ENCODE results near the gene PDCD1.
A peak's percentile ranks its signal among the peaks of the same experiment; 100 is the strongest.

The PDCD1 gene

DNA sequence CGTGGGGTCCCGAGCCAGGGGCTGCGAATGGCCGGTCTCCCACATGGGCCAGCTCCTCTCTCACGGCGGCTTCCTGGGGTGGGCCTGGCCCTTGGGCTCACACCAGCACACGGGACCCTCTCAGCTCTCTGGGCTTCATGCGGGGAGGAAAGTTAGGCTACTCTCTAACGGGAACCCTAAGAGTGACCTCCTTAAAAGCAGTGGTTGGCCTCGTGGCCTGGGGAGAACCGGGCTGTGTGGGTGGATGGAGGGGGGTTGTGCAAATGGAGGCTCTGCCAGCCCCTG is 36.7 kb upstream of the PDCD1 start:
- no peak for DNase-seq

DNA sequence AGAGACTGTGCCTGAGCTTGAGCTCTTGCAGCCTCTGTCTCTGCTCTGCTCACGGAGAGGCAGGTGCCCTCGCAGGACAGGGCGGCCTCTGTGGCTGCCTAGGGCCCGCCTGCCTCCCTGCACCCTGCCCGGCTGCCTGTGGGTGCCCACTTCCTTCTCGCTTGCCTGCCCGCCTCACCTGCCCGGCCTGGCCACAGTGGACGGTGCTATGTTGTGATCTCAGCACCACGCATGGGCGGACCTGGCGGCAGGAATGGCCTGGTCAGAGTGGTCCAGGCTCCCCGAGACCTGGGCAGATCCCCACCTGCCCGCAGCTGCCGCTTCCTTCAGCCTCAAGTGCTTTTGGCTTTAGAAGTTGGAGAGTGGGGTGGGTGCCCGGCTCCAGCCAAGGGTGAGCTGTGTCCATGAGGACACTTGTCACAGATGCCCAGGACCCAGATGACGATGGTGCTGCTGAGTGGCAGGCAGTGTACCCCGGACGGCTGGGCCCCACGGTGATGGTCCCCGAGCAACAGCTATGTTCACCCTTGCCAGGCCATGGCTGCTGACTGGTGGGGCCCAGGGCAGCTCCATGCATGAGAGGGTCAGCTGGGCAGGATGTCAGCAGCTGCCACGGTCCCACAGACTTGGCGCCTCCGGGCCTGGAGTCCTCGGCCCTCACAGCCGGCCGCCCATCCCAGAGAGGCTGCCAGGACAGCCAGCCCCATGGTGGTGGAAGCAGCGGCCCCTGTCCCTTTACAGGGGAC is 36.2 kb upstream of the PDCD1 start:
- DNase-seq: no peak

DNA sequence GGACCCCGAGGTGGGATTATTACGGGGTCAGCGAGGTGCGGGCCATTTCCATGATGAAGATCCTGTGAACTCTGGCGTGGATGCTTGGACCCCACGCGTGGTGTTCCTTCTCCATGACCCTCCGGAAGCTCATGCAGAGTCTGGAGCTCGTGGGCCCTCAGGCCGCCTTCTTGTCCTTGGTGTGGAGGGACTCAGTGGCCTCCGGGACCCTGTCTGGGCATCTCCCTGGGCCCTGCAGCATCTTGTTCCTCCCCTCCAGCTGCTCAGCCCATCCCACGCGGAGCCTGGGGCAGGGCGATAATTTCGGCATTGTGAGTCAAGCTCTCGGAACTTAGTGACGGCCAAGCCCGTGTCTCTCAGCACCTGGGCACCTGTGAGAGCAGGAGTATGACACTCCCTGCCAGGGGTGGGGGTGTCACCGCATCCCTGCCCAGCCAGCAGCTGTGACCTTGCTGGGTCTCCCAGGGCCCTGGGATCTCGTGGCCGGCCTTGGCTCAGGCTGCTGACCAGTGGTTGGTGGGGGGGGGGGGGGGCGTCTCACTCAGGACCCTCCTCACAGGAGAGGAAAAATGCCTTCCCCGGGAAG is 35.5 kb upstream of the PDCD1 start:
- no peak for DNase-seq

DNA sequence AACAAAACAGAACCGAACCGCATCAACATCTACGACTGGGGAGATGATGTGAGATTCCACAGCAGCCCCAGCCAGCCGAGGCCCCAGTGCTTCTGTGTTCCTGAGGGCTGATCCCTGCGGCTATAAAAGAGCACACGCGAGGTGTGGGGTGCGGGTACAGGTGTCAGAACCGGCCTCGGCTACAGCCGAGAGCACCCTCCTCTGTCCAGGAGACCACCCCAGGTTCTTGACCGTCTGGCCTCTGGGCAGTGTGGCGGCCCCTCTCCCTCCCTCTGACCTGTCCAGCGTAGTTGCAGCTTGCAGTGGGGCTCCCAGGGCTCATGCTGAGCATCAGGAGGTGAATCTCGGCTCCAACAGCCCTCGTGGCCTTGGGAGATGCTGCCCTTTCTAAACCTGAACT is 34.6 kb upstream of the PDCD1 start:
- no peak for DNase-seq

DNA sequence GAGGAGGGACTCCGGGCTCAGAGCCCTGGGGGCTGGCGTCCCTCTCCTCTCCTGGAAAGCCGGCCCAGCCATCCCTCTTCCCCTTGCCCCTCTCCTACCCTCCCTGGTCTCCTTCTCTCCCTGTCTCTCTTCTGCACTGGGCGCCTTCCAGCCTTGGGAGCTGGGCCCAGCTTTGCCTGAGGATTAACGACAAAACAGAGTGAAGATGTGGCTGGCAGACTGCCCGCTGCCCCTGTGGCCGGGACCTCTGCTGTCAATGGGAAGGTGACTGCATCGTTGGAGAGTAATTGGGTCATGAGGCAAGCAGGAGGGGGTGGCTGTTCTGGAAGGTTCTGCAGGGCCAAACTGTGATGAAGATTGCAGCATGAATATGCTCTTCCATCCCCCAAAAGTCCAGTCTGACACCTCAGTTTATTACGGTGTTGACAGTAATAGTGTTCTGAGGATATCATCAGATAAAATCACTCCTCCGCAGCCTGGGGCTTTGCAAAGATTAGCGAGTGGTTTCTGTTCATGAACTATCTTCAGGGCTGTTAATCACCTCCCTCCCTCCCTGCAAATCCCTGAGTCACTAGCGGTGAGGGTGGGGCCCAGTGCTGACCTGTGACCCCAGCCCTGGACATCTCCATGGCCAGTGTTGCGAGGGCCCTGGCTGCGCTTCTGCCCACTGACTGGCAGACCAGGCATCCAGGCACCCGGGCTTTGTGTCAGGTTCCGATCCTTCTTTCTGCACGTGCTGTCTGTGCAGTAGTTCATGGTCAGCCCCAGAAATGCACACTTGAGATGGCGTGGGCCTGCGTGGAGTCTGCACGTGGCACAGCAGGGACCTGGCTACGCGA is 33.8 kb upstream of the PDCD1 start:
- DNase-seq: no peak

DNA sequence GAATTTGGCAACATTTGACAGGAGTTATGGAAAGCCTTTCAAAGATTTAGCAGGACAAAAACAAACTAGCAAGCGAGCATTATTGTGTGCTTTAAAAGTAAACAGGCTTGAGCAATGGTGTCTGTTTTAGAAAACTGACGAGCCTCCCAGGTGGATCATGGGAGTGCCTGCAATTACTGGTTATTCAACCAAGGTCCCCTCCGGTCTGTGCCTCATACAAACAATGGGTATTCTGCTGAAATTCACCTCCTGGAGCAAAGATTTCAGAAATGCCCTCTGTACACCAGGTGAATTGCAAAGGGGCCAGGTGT is 33.2 kb upstream of the PDCD1 start:
- DNase-seq: no peak

DNA sequence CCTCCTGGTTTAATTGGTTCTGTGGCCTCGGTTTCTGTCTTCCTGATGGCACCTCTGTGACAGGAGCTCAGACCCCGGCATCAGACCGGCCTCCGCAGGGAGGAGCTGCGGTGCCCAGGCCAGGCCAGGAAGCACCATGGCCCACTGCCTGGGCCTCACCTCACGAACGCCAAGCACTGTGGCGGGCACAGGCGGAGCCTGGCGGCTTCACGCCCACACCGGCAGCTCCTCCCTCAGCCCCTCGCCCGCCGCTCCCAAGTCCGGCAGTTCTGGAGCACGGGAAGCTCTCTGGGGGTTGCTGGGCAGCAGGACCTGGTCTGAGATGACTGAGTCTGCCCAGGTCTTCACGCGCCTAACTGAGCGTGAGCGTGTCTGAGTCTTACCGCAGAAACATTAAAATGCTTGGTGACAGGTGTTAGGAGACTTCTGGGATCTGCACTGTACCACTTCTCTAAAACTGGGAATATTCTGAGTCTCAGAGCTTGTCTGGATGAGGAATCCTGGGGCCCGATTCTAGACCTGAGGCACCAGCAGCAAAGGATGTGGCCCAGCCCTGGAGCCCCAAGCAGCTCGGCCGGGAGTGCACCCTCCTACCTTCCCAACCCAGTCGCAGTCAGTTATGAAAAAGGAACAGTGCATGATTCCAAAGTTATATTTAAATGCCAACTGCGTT is 32.8 kb upstream of the PDCD1 start:
- DNase-seq: no peak

DNA sequence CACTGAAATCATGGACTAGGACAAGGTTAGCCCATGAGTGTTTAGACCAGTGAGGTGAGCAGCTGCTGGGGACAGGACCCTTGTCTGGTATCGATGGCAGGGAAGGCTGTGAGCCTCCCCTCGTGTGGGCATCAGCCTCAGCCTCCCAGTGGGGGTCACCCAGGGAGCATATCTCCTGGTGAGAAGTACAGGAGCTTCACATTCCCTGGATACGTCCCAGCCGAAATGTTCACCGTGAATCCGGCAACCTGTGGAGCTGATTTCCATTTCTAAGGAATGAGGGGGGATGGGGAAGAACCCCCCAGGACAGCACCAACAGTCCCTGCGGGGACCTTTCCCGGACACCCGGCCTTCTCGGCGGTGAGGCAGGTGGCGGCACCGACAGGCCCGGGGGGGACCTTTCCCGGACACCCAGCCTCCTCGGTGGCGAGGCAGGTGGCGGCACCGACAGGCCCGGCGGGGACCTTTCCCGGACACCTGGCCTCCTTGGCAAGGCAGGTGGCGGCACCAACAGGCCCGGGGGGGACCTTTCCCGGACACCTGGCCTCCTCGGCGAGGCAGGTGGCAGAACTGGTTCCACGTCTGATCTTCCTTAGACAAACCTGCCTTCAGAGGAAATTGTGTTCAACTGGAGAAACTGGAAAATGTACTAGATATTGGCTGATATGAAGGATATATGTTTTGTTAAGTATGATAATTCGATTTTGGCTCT is 32.0 kb upstream of the PDCD1 start:
- DNase-seq: no peak

DNA sequence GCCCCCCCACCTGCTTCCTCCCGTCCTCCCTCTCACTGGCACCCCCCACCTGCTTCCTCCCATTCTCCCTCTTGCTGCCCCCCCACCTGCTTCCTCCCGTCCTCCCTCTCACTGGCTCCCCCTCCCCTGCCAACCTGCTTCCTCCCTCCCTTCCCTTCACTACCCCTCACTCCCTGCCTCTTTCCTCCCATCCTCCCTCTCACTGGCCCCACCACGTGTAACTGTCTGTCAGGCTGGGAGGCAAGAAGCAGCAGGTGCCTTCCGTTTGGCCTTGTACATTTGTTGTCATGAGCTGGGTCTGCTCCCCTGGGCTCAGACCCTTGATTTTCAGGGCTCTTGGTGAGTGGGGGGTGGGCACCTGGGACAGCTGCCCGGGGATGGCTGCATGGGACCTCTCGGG is 29.9 kb upstream of the PDCD1 start:
- no peak for DNase-seq

DNA sequence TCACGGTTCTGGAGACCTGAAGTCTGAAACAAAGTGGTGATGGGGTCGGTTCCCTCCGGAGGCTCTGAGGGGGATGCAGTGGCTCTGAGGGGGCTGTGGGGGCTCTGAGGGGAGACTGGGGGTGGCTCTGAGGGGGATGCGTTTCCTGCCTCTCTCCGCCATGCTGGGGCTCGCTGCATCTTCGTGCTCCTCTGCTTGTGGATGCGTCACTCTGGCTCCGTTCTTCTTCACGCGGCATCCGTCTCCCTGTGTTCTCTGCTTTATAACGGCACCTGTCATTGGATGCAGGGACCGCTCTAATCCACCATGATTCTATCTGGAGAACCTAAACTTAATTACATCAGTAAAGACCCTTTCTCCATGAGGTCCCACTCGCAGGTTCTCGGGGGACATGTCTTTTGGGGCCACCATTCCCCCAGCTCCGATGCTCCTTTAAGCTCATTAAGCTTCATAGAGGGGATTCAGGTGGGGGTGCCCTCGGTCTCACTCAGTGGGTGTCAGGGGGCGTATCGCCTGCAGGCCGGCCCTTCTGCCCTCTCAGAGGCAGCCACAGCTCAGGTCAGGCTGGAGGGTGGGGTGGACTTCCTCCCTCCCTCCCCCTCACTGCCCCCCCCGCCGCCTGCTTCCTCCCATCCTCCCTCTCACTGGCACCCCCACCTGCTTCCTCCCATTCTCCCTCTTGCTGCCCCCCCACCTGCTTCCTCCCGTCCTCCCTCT is 29.3 kb upstream of the PDCD1 start:
- DNase-seq: no peak

DNA sequence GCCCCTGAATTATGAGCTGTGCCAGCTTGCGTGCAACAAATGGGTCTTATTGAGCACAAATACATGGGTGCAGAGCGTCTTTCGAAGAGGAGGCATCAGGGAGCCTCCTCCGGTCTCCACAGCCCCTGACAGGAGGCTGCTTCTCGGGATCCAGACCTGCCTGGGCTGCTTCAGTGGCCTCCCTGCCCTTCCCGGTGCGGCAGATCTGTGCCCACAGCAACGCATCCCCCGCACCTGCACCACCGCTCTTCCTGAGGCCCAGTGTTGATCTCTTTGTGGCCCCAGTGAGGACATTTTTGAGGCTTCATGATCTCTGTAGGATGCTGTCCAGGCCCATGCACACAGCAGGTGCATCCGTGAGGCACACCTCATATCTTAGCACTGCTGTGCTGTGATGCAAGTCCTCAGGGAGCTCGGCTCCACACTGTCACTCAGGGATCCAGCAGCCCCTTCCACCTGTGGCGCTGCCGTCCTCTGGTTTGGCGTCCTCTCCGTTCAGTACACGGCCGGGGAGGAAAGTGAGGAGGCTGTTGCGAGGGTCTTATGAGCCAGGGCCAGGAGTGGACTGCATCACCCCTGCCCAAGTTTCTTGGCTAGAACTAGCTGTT is 28.2 kb upstream of the PDCD1 start:
- no peak for DNase-seq

DNA sequence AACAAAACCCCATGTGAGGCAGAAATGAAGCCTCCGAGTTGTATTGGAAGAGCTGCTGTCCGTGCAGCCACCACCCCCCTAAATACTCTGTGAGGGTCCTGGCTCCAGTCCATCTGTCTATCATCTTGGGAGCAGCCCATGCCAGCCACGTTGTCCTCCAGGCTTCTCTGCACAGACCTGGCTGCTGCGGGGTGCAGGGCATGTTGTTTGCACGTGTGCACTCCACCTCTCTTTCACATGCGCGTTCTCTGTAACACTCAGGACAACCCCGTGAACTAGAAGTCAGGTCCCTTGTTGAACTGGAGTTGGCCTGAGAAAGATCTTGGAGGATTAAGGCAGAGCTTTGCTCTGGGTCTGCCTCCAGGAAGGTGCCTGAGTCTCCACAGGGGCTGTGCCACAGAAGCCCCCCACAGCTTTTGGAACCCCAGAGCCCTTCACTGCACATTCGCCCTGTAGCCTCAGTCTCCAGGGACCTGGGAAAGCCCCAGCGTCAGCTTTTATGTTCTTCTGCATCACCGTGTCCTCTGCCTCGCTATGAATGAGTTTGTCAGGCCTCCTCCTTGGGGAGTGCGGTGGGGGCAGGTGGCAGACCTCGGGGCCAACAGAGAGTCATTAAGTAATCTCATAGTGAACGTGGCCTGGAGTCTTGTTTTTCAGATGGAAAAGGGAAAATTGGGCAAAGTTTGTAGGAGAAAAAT is 27.4 kb upstream of the PDCD1 start:
- DNase-seq: no peak

DNA sequence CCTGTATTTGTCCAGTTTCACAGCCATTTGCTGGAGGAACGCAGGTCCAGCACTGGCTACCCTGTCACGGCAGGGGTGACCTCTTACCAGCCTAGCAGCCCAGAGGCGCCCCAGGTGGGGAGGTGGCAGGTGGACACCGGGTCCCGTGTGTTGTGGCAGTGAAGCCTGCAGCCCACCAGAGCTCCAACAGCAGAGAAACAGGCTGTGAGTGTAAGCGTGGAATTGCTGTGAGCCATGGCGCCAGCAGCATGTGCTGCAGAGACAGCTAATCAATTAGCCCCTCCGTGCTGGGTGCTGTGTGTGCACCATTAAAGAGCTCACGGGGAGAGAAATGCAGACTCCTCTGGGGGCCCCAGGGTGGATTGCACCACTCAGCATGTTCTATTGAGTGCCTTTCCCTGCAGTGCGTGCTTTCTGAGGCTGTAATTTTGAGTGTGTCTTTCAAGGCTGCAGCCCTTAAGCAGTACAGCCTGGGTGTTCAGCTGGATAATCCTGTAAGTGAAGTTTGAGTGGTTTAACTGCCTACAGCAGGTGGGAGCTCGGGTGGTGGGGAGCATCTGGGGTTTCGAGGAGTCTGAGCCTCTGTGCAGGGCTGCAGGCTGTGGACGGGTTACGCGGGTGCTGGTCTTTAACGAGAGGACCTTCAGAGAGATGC is 26.7 kb upstream of the PDCD1 start:
- DNase-seq: no peak

DNA sequence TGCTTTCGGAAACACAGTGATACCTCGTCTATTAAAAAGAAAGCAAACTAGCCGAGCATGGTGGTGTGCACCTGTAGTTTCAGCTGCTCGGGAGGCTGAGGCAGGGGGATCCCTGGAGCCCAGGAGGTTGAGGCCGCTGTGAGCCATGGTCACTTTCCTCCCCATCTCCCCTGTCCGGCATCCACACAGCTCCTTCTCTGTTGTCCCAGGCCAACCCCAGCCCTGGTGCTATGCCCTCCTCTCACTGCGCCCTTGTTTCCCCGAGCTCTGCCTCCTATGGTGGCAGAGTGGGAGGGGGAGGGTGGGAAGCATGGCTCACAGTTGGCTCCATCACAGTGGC is 26.2 kb upstream of the PDCD1 start:
- no peak for DNase-seq

DNA sequence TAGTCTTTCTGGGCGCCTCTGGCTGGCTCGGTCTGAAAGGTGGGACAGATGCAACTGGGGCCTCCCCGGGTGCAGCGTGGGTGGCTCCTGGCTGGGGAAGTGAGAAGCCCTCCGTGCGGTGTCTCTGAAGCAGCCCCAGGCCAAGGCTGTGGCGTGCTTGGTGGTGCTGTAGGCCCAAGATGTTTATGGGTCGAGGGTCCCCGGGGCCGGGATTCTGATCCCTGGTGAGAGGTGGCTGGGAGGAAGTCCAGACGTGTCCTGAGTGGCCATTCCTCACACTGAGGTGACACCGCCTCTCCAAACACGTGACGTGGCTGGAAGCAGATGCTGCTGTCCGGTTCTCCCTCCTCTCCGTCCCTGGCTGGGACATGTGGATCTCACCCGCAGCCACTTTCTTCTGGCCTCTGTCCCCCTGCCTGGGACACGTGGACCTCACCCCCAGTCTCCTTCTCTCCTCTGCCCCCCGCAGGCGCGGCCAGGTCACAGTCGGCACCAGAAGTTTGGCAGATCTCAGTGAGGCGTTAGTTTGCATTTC is 23.5 kb upstream of the PDCD1 start:
- no peak for DNase-seq

DNA sequence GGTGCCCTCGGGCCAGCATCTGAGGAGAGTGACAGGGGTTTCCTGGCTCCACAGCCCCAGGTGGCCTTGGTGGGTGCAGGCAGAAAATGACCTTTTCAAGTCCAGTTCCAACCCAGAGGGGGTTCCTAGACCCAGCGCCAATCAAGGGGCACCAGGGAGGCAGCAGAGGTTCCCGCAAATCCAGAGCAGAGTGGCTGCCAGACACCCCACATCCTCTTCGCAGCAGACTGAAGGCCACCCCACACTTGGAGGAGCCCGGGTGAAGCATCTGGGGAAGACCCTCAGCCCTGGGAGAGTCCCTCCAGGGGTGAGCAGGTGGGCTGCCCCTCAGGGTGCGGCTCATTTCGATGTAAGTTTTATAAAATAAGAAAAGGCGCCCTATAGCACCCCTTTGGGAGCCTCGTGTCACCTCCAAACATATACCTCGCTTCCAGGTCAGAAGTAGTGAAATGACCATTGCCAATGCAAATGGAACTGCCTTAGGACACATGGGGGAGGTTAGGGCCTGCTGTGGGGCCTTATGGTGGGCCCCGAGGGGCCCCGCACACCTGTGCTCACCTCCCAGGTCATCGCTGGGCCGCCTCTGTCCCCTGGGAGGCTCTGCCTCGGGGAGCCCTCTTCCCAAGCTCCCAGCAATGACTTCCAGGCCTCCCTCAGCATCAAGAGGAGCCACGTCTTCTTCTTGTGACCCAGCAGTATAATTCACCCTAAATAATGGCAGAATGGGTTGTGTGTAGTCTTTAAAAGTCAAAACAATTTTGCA is 21.8 kb upstream of the PDCD1 start:
- DNase-seq: no peak

DNA sequence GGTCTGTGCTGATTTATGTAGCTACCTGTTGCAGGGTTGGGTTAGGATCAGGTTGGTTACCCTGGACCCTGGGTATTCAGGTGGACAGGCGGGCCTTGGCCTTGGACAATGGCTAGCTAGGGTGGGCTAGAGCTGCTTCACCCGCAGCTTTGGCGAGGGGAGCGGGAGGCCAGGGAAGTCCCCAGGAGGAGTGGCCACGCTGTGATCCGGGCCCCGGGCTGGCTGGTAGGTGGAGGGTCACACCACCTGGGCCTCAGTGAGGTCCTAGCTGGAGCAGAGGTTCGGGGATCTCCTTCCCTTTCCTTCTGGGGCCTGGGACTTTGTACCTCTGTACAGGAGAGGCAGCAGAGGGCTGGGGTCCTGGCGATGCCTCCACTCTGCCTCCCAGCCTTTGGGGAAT is 20.6 kb upstream of the PDCD1 start:
- DNase-seq: no peak

DNA sequence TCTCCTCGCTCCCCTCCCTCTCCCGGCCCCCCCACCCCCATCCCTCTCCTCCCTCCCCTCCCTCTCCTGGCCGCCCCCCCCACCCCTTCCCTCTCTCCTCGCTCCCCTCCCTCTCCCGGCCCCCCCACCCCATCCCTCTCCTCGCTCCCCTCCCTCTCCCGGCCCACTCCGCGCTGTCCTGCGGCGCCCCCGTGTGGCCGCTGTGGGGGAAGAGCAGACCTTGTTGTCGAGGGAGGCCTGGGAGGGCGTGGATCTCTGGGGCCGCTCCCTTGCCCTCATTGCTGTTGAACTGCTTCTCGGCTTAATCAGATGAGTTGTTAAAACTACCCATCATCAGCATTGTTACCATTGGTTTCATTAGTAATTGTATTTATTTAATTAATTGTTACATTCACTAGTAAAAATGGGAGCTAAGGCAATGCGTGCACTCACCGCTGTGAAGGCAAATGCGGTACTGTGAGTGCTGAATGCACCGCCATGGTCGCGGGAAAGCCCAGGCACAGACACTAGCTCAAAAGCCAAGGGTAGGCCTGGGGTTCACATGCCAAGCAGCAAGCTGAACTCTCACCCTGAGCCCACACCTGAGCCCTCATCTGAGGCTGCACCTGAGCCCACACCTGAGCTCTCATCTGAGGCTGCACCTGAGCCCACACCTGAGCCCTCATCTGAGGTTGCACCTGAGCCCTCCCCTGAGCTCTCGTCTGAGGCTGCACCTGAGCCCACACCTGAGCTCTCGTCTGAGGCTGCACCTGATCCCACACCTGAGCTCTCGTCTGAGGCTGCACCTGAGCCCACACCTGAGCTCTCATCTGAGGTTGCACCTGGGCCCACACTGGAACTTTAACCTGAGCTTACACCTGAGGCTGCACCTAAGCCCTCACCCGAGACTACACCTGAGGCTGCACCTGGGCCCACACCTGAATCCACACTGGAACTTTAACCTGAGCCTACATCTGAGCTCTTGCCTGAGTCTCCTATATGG is 19.6 kb upstream of the PDCD1 start:
- DNase-seq: peak; percentile 95

DNA sequence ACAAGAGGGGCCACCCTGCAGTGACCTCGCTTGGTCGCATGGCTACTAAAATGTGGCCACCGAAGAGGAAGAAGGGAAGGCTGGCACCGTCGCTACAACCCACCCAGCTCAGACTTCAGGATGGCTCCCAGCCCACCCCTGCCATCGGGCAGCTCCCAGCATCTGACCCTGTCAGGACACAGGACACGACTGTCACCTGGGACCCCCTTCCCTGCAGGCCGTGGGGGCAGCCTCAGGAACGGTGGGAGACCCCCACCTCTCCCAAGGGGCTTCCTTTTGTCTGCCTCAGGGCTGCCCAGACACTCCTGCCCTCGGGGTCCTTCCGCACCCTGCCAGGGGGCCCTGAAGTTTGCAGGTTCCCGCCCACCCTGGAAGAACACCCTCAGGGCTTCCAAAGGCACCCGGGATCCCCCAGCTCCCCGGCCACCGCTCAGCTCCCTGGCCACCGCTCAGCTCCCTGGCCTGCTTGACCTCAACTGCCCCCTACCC is 18.5 kb upstream of the PDCD1 start:
- DNase-seq: no peak
